Measurements from ENCODE around the gene C5orf63. TPM values are rescaled to one million over a fixed set of nuclear protein-coding genes. Genes with fewer than 3 reads are reported as not detected.

C5orf63 gene
- total and polyA plus RNA-seq, 2 experiments from 2014 or later: 6.8 to 10.5 TPM

DNA sequence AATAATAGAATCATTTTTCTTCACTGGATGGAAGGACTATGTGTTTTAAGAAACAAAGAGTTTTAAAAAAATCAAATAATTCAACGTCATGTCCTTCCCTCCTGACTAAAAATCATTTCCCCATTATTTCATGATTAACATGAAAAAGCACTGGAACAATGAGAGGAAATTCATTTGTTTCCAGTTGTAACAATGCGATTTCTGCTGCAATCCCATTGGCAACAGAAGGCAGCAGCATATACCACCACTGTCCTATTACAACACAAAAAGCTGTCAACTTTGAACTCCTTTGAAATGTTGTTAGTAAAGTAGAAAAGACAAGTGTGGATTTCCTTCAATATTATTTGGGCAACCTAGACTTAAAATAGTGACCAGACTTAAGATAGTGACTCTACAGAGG, 3.1 kb downstream of the C5orf63 start (continued):
- TF ChIP-seq, protein P1, sequence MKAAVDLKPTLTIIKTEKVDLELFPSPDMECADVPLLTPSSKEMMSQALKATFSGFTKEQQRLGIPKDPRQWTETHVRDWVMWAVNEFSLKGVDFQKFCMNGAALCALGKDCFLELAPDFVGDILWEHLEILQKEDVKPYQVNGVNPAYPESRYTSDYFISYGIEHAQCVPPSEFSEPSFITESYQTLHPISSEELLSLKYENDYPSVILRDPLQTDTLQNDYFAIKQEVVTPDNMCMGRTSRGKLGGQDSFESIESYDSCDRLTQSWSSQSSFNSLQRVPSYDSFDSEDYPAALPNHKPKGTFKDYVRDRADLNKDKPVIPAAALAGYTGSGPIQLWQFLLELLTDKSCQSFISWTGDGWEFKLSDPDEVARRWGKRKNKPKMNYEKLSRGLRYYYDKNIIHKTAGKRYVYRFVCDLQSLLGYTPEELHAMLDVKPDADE (IDR thresholded peaks at IDR 0.05): no peak
- TF ChIP-seq CREB1 (CRISPR knock-in tag; IDR thresholded peaks at IDR 0.05; ENCODE audit: low read depth) (no peak), STAT1 (IDR thresholded peaks at IDR 0.05; ENCODE audit: unreplicated experiment) (no peak), EZH2 (IDR thresholded peaks at IDR 0.05; ENCODE audit: low read depth, unreplicated experiment) (no peak)
- TF ChIP-seq, protein P2, sequence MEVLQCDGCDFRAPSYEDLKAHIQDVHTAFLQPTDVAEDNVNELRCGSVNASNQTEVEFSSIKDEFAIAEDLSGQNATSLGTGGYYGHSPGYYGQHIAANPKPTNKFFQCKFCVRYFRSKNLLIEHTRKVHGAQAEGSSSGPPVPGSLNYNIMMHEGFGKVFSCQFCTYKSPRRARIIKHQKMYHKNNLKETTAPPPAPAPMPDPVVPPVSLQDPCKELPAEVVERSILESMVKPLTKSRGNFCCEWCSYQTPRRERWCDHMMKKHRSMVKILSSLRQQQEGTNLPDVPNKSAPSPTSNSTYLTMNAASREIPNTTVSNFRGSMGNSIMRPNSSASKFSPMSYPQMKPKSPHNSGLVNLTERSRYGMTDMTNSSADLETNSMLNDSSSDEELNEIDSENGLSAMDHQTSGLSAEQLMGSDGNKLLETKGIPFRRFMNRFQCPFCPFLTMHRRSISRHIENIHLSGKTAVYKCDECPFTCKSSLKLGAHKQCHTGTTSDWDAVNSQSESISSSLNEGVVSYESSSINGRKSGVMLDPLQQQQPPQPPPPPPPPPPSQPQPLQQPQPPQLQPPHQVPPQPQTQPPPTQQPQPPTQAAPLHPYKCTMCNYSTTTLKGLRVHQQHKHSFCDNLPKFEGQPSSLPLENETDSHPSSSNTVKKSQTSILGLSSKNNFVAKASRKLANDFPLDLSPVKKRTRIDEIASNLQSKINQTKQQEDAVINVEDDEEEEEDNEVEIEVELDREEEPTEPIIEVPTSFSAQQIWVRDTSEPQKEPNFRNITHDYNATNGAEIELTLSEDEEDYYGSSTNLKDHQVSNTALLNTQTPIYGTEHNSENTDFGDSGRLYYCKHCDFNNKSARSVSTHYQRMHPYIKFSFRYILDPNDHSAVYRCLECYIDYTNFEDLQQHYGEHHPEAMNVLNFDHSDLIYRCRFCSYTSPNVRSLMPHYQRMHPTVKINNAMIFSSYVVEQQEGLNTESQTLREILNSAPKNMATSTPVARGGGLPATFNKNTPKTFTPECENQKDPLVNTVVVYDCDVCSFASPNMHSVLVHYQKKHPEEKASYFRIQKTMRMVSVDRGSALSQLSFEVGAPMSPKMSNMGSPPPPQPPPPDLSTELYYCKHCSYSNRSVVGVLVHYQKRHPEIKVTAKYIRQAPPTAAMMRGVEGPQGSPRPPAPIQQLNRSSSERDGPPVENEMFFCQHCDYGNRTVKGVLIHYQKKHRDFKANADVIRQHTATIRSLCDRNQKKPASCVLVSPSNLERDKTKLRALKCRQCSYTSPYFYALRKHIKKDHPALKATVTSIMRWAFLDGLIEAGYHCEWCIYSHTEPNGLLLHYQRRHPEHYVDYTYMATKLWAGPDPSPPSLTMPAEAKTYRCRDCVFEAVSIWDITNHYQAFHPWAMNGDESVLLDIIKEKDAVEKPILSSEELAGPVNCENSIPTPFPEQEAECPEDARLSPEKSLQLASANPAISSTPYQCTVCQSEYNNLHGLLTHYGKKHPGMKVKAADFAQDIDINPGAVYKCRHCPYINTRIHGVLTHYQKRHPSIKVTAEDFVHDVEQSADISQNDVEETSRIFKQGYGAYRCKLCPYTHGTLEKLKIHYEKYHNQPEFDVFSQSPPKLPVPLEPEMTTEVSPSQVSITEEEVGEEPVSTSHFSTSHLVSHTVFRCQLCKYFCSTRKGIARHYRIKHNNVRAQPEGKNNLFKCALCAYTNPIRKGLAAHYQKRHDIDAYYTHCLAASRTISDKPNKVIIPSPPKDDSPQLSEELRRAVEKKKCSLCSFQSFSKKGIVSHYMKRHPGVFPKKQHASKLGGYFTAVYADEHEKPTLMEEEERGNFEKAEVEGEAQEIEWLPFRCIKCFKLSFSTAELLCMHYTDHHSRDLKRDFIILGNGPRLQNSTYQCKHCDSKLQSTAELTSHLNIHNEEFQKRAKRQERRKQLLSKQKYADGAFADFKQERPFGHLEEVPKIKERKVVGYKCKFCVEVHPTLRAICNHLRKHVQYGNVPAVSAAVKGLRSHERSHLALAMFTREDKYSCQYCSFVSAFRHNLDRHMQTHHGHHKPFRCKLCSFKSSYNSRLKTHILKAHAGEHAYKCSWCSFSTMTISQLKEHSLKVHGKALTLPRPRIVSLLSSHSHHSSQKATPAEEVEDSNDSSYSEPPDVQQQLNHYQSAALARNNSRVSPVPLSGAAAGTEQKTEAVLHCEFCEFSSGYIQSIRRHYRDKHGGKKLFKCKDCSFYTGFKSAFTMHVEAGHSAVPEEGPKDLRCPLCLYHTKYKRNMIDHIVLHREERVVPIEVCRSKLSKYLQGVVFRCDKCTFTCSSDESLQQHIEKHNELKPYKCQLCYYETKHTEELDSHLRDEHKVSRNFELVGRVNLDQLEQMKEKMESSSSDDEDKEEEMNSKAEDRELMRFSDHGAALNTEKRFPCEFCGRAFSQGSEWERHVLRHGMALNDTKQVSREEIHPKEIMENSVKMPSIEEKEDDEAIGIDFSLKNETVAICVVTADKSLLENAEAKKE (CRISPR knock-in tag; IDR thresholded peaks at IDR 0.05): no peak

DNA sequence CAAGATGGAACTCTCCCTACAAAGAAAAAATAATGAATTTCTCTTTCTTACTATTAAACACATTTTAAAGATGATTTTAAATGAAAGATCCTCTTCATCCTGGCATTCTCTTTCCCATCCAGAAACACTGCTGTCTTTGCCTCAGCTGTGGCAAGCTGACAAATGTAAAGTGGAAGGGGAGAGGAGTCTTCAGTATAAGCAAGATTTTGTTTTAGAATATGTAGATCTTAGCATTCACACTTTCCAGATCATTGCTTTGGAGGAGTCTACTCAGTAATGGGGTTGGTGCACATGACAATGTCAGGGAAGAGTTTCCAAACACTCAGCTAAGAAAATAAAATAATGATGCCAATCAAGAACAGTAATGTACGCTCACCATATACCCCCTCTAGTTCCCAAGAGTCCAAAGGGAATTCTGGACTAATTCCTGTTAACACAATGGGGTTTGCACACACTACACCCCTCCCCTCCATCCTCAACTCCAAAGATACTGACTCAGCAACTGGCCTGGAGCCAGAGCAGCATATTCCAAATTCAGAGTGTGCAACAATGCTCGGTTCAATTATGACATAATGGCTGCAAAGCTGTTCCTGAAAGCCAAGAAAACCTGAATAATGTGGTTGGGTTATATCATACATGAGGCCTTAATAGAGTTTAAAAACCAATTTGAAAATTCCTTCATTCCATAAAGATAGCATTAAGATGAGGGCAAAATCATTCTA, 4.6 kb downstream of the C5orf63 start:
- TF ChIP-seq EZH2phosphoT487 (IDR thresholded peaks at IDR 0.05; ENCODE audit: unreplicated experiment) (no peak), ZNF331 (CRISPR knock-in tag; IDR thresholded peaks at IDR 0.05; ENCODE audit: low read depth) (no peak)
- TF ChIP-seq, protein P3, sequence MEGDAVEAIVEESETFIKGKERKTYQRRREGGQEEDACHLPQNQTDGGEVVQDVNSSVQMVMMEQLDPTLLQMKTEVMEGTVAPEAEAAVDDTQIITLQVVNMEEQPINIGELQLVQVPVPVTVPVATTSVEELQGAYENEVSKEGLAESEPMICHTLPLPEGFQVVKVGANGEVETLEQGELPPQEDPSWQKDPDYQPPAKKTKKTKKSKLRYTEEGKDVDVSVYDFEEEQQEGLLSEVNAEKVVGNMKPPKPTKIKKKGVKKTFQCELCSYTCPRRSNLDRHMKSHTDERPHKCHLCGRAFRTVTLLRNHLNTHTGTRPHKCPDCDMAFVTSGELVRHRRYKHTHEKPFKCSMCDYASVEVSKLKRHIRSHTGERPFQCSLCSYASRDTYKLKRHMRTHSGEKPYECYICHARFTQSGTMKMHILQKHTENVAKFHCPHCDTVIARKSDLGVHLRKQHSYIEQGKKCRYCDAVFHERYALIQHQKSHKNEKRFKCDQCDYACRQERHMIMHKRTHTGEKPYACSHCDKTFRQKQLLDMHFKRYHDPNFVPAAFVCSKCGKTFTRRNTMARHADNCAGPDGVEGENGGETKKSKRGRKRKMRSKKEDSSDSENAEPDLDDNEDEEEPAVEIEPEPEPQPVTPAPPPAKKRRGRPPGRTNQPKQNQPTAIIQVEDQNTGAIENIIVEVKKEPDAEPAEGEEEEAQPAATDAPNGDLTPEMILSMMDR (conservative IDR thresholded peaks at IDR 0.05; ENCODE audit: low read depth in 2 of 2): no peak

More for the DNA sequence above, 4.6 kb downstream of the C5orf63 start:
- DNase-seq (ENCODE audit: low spot score): no peak
- H3K4me1 ChIP-seq (ENCODE audit: insufficient read depth): peaks cover 27% of the 10 kb centered on the region
- H3K4me3 Mint-ChIP-seq: no peak overlapping the region
- no peaks in the 10 kb centered on the region for H3K9me2 ChIP-seq (ENCODE audit: insufficient read depth)
- H3K4me2 ChIP-seq: no peak overlapping the region
- no peak for ATAC-seq
- no peak overlapping the region for H3K27ac Mint-ChIP-seq
- no peaks in the 10 kb centered on the region; the same call in 1 of the 2 replicates for H3F3A ChIP-seq (replicated peaks; ENCODE audit: low read depth)
- H3K4me1 Mint-ChIP-seq: peaks cover 28% of the 10 kb centered on the region
- peaks cover 5% of the 10 kb centered on the region for H3K27me3 Mint-ChIP-seq (ENCODE audit: insufficient read depth, low read depth, poor library complexity)
- no peaks in the 10 kb centered on the region for H3K27me3 ChIP-seq (ENCODE audit: insufficient read depth)
- no peaks in the 10 kb centered on the region for H3K79me2 ChIP-seq (replicated peaks; ENCODE audit: insufficient read depth)
- H3K36me3 ChIP-seq (ENCODE audit: insufficient read depth): no peaks in the 10 kb centered on the region
- H3K9me3 Mint-ChIP-seq: no peaks in the 10 kb centered on the region
- H3K27ac ChIP-seq (ENCODE audit: low read depth): no peak overlapping the region
- no peak overlapping the region for H3K4me3 ChIP-seq
- no peaks in the 10 kb centered on the region for H4K20me1 ChIP-seq (replicated peaks; ENCODE audit: insufficient read depth)
- H3K36me3 Mint-ChIP-seq (ENCODE audit: low read depth): no peaks in the 10 kb centered on the region
- H2AFZ ChIP-seq: no peak overlapping the region
